ENCODE data around the gene TUBGCP2. TPM values are rescaled to one million over a fixed set of nuclear protein-coding genes. Genes with fewer than 3 reads are reported as not detected.

TUBGCP2 gene
- total RNA-seq, 4 donors from 2014 or later, result 26.8 to 61.9 (median 44.4) TPM

DNA sequence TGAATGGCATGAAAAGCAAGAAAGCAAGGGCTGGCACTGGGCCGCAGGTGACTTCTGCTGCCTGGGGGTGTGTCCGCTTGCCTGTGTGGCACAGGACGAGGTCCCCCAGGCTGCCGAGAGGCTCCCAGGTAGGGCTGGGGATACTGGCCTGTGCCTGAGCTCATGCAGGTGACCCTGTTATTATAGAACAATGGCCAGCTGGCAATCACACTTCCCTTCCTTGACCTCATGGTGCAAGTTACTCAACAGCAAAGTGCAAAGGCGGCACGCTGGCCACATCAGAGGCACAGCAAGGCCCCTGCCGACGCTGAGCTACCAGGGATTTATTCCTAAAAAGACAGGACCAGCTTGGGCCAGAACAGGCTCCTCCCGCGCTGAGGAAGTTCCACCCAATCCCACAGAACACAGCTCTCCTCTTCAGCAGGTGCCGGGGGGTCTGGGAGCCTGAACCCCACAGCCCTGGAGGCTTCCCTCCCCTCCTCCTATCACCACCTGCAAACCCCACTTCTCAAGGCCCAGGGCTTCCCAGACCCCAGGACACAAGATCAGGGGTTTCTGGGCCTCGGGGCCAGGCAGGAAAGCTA is 30.6 kb downstream of the TUBGCP2 start:
- TF ChIP-seq, protein P1, sequence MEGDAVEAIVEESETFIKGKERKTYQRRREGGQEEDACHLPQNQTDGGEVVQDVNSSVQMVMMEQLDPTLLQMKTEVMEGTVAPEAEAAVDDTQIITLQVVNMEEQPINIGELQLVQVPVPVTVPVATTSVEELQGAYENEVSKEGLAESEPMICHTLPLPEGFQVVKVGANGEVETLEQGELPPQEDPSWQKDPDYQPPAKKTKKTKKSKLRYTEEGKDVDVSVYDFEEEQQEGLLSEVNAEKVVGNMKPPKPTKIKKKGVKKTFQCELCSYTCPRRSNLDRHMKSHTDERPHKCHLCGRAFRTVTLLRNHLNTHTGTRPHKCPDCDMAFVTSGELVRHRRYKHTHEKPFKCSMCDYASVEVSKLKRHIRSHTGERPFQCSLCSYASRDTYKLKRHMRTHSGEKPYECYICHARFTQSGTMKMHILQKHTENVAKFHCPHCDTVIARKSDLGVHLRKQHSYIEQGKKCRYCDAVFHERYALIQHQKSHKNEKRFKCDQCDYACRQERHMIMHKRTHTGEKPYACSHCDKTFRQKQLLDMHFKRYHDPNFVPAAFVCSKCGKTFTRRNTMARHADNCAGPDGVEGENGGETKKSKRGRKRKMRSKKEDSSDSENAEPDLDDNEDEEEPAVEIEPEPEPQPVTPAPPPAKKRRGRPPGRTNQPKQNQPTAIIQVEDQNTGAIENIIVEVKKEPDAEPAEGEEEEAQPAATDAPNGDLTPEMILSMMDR (IDR thresholded peaks at IDR 0.05), result no peak
- no peak for TF ChIP-seq POLR2A (IDR thresholded peaks at IDR 0.05)
- Histone ChIP-seq H3K9me3 (no peaks in the 10 kb centered on the region), H3K4me1 (peaks cover 0 to 7% of the 10 kb centered on the region in 2 donors), H3K4me3 (no peak overlapping the region), H3K36me3 (no peaks in the 10 kb centered on the region), H3K27me3 (no peaks in the 10 kb centered on the region), H3K27ac (no peak overlapping the region)
- intact Hi-C loops (cut with DNase I; ENCODE audit: low total_unique reads), result no loop called here
- no peak for DNase-seq

DNA sequence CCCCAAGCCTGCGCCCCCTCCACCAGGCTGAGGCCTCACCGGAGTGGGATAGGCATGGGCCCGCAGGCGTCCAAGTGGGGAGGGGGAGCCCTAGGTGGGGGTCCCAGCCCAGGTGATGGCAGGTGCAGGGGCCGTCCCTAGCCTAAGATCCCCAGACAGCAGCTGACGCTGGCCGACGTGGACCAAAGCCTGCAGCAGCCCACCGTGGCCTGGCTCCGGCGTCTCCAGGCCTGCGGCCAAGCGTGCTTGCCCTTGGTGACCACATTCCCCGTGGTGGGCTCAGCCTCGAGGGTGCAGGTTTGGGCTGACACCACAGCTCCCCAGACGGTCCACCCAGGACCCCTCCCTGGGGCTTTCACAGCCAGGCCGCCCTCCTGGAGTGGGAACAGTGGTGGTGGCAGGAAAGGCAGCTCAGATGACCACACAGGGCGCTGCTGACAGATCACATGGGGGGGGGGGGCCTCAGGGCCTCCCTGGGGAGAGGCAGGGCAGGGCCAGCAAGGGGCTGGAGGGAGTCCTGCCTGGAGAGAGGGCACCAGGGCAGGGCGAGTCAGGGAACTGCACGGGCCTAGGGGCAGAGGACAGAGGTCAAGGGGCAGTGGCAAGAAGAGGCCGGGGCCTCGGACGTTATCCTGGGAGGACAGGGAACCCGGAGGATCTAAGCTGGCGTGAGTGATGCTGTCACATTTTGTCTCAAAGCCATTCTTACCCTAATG is 31.2 kb downstream of the TUBGCP2 start:
- H3K27me3 ChIP-seq, result no peaks in the 10 kb centered on the region
- intact Hi-C loops (cut with DNase I; ENCODE audit: low total_unique reads), result no loop called here
- peaks cover 0 to 7% of the 10 kb centered on the region in 2 donors for H3K4me1 ChIP-seq
- DNase-seq, result no peak
- no peaks in the 10 kb centered on the region for H3K36me3 ChIP-seq
- TF ChIP-seq, protein P1 (IDR thresholded peaks at IDR 0.05), result no peak
- no peak for TF ChIP-seq POLR2A (IDR thresholded peaks at IDR 0.05)
- no peaks in the 10 kb centered on the region for H3K9me3 ChIP-seq
- H3K4me3 ChIP-seq, result no peak overlapping the region
- H3K27ac ChIP-seq, result no peak overlapping the region

GRCh38 chr10:133276435-133277201 is 32.1 kb downstream of the TUBGCP2 start, which contains the start of gene ADAM8:
TSS of gene ADAM8 (minus strand) at chr10:133276868. CDS start at chr10:133276817, 51 bp downstream.
- Histone ChIP-seq H3K4me3 (no peak within 1 kb of the TSS), H3K9me3 (no peaks in the 10 kb centered on the region), H3K4me1 (peaks cover 0 to 7% of the 10 kb centered on the region in 2 donors), H3K27me3 (no peaks in the 10 kb centered on the region), H3K36me3 (no peaks in the 10 kb centered on the region), H3K27ac (no peak within 1 kb of the TSS)
- no peak for DNase-seq
- TF ChIP-seq, protein P1 (IDR thresholded peaks at IDR 0.05), result no peak
- no peak for TF ChIP-seq POLR2A (IDR thresholded peaks at IDR 0.05)
- intact Hi-C loops (cut with DNase I; ENCODE audit: low total_unique reads), result no loop called here

DNA sequence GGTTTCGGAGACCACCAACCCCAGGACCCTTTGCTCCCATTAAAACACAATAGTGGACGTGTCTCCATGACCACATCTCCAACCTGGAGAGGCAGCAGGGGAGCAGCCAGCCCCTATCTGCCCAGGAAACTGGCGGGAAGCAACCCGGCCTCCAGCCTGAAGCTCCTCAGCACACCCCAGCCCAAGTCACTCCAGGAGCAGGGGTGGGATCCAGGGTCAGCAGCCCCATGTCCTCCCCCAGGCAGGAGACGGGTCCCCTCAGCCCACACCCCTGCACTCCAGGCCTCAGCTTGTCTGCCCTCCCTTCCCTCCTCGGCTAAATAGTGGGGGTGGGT is 32.6 kb downstream of the TUBGCP2 start:
- no peaks in the 10 kb centered on the region for H3K9me3 ChIP-seq
- H3K4me1 ChIP-seq, result peaks cover 0 to 7% of the 10 kb centered on the region in 2 donors
- no peak for DNase-seq
- intact Hi-C loops (cut with DNase I; ENCODE audit: low total_unique reads), result no loop called here
- H3K27ac ChIP-seq, result no peak overlapping the region
- TF ChIP-seq POLR2A (IDR thresholded peaks at IDR 0.05), result no peak
- TF ChIP-seq, protein P1 (IDR thresholded peaks at IDR 0.05), result no peak
- H3K27me3 ChIP-seq, result no peaks in the 10 kb centered on the region
- H3K4me3 ChIP-seq, result no peak overlapping the region
- H3K36me3 ChIP-seq, result no peaks in the 10 kb centered on the region

GRCh38 chr10:133275684-133276092 is 33.0 kb downstream of the TUBGCP2 start:
- no peaks in the 10 kb centered on the region for H3K27me3 ChIP-seq
- no peak for DNase-seq
- intact Hi-C loops (cut with DNase I; ENCODE audit: low total_unique reads), result no loop called here
- no peaks in the 10 kb centered on the region for H3K9me3 ChIP-seq
- no peak overlapping the region for H3K4me3 ChIP-seq
- H3K4me1 ChIP-seq, result peaks cover 0 to 7% of the 10 kb centered on the region in 2 donors
- no peak overlapping the region for H3K27ac ChIP-seq
- TF ChIP-seq, protein P1 (IDR thresholded peaks at IDR 0.05), result no peak
- no peak for TF ChIP-seq POLR2A (IDR thresholded peaks at IDR 0.05)
- no peaks in the 10 kb centered on the region for H3K36me3 ChIP-seq
